NB4 (cell line): ENCODE results near the gene PPP2R5D.

ENCODE experiments used
- MYC ChIP-seq: IDR thresholded peaks from 2 replicates; pipeline ENCODE4 v1.6.1; 2011; ENCODE audit warnings: low read depth, low read length
- POLR2A ChIP-seq: IDR thresholded peaks from 2 replicates; pipeline ENCODE4 v1.6.1; 2011; ENCODE audit warnings: mild to moderate bottlenecking; ENCODE audit not compliant: insufficient read length; ENCODE audit errors: extremely low read depth
- TF ChIP-seq, protein P1 (sequence below): IDR thresholded peaks from one replicate; pipeline ENCODE4 v1.5.1; 2012; ENCODE audit warnings: low read depth, low read length
- TF ChIP-seq, protein P2 (sequence below): IDR thresholded peaks from 2 replicates; pipeline ENCODE4 v1.6.1; 2011; ENCODE audit warnings: low read depth, low read length

DNA sequence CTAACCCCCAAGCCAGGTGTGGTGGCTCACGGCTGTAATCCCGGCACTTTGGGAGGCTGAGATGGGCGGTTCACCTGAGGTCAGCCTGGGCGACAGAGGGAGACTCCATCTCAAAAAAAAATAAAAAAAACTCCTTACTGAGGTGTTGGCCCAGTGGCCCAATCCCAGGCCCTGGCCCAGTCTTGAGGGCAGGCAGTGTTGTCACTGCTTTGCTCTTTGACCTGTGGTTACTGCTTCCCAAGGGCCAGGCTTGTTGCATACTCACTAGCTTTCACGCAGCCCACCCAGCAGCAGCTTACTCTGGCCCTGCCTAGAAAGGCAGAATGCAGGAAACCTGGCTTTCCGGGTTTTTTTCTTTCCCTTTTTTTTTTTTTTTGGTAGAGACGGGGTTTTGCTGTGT, 41.9 kb upstream of the PPP2R5D start:
- TF ChIP-seq, protein P1, sequence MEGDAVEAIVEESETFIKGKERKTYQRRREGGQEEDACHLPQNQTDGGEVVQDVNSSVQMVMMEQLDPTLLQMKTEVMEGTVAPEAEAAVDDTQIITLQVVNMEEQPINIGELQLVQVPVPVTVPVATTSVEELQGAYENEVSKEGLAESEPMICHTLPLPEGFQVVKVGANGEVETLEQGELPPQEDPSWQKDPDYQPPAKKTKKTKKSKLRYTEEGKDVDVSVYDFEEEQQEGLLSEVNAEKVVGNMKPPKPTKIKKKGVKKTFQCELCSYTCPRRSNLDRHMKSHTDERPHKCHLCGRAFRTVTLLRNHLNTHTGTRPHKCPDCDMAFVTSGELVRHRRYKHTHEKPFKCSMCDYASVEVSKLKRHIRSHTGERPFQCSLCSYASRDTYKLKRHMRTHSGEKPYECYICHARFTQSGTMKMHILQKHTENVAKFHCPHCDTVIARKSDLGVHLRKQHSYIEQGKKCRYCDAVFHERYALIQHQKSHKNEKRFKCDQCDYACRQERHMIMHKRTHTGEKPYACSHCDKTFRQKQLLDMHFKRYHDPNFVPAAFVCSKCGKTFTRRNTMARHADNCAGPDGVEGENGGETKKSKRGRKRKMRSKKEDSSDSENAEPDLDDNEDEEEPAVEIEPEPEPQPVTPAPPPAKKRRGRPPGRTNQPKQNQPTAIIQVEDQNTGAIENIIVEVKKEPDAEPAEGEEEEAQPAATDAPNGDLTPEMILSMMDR, result no peak
- TF ChIP-seq POLR2A (no peak), MYC (no peak)
- TF ChIP-seq, protein P2, sequence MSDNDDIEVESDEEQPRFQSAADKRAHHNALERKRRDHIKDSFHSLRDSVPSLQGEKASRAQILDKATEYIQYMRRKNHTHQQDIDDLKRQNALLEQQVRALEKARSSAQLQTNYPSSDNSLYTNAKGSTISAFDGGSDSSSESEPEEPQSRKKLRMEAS, result no peak
